ENCODE measurements around the gene EEPD1.

The EEPD1 gene

DNA sequence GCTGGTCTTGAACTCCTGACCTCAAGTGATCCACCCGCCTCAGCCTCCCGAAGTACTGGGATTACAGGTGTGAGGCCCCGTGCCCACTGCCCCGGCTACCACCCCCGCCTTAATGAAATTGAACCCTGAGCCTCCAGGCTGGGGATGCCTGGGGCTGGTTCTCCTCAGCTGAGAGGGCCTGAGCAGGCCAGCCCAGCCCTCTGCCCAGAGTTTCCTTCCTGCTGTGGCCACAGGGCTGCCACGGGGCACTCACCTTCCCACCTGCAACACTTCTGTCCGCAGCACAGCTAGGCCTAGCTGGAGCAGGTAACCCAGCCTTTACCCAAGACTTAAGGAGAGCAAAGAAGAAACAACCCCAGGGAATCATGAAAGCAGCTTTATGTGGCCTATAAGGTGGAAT is 158.5 kb downstream of the EEPD1 start:
- Histone ChIP-seq H3K4me3 (no peak overlapping the region), H3K27ac (no peak overlapping the region)
- TF ChIP-seq, protein P1, sequence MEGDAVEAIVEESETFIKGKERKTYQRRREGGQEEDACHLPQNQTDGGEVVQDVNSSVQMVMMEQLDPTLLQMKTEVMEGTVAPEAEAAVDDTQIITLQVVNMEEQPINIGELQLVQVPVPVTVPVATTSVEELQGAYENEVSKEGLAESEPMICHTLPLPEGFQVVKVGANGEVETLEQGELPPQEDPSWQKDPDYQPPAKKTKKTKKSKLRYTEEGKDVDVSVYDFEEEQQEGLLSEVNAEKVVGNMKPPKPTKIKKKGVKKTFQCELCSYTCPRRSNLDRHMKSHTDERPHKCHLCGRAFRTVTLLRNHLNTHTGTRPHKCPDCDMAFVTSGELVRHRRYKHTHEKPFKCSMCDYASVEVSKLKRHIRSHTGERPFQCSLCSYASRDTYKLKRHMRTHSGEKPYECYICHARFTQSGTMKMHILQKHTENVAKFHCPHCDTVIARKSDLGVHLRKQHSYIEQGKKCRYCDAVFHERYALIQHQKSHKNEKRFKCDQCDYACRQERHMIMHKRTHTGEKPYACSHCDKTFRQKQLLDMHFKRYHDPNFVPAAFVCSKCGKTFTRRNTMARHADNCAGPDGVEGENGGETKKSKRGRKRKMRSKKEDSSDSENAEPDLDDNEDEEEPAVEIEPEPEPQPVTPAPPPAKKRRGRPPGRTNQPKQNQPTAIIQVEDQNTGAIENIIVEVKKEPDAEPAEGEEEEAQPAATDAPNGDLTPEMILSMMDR (IDR thresholded peaks at IDR 0.05): no peak
- no peak for DNase-seq (ENCODE audit: low spot score)

DNA sequence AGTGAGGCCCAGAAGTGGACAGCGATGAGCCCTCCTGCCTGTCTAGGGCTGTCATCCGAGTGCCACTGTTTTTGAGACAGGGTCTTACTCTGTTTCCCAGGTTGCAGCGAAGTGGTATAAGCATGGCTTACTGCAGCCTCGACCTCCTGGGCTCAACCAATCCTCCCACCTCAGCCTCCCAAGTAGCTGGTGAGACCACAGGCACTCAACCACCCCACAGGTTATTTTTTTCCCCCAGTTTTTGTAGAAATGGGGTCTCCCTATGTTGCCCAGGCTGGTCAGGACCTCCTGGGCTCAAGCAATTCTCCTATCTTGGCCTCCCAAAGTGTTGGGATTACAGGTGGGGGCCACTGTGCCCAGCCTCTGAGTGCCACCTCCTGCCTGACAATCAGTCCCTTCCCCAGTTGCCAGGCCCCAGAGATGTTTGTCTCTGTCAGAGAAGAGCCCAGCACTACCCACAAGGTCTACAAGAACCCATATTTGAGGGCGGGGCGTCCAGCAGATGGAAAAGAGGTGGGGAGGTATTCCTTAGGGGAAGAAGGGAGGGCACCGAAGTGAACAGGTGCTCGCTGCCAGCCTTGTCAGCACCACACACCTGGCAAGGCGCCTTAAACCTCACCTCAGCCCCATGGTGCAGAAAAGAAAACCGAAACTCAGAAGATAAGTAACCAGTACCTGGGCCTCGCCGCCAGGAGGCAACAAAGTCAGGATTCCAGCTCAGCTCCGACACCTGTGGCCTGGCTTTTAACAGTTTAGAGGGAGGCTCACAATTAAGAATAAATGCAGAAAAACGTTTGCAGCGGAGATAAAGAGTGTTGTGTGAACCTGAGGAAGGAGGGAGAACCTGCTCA is 159.2 kb downstream of the EEPD1 start:
- Histone ChIP-seq H3K27ac (no peak overlapping the region), H3K4me3 (no peak overlapping the region)
- no peak for DNase-seq (ENCODE audit: low spot score)
- TF ChIP-seq, protein P1 (IDR thresholded peaks at IDR 0.05): no peak

- no peak overlapping the region for H3K4me3 ChIP-seq
- H3K27ac ChIP-seq: no peak overlapping the region
- no peak for DNase-seq (ENCODE audit: low spot score)
- TF ChIP-seq, protein P1 (IDR thresholded peaks at IDR 0.05): no peak
These were observed 159.9 kb downstream of the EEPD1 start for GRCh38 chr7:36312915-36313334.

DNA sequence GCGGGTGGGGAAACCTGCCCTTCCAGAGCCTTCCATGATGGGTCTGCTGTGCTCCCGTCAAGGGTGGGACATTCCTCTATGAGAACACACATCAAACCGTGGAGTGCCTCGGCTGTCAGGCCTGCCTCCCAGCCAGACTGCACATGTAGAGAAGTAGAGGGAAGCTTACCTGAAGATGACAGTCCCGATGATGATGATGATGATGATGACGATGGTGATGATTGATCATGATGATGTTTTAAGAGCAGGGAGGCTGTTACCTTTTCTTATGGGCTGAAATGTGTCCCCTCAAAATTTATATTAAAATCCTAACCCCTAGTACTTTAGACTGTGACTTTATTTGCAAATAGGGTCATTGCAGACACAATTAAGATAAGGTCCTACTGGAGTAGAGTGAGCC is 160.6 kb downstream of the EEPD1 start:
- no peak for DNase-seq (ENCODE audit: low spot score)
- Histone ChIP-seq H3K27ac (no peak overlapping the region), H3K4me3 (no peak overlapping the region)
- TF ChIP-seq, protein P1 (IDR thresholded peaks at IDR 0.05): no peak

GRCh38 chr7:36314491-36314890 is 161.4 kb downstream of the EEPD1 start:
- no peak overlapping the region for H3K4me3 ChIP-seq
- DNase-seq (ENCODE audit: low spot score): no peak
- H3K27ac ChIP-seq: no peak overlapping the region
- TF ChIP-seq, protein P1 (IDR thresholded peaks at IDR 0.05): no peak

DNA sequence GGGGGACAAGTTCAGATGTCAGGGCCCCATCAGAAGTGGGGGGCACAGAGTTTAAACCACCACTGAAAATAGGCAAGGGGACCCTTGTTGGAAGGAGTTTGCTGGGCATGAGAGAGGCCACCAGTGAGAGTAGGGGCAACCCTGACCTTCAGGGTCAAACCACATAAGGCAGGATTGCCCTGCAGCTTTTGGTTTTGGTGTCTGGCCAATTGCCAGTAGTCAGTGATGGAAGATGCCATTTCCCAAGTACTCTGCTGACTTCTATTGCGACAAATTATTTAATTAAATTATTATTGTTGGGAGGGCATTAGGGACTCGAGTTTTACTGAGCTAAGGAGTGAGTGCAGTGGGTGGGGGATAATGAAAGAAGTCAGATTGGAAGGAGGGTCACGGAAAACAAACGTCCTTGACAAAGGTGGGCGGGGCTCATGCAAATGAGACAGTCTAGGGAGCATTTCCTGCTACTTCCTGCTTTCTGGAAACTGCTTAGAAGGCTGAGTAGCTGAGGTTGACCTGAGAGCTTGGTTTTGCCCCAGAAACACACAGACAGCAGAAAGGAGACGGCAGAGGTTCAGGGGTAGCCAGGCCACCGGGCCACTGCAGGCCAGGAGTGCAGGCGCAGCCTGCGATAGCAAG is 162.4 kb downstream of the EEPD1 start:
- TF ChIP-seq, protein P1 (IDR thresholded peaks at IDR 0.05): no peak
- Histone ChIP-seq H3K27ac (no peak overlapping the region), H3K4me3 (no peak overlapping the region)
- no peak for DNase-seq (ENCODE audit: low spot score)

DNA sequence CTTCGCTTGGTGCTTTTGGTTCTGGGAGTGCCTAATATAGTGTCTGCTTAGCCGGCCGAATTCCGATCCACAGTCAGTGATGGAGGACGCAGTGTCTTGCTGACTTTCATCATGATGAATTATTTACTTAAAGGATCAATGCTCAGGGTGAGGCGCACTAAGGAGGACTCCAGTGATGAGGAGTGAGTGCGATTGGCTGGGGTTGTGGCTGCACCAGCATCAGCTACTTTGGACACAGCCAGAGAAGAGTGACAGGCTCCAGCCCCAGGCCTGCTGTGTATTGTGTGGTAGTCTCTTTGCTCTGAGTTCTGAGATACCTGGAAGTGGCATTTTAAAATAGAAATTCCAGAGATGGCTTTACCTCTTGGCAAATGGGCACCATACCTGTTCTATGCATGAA is 163.3 kb downstream of the EEPD1 start:
- DNase-seq (ENCODE audit: low spot score): no peak
- Histone ChIP-seq H3K27ac (no peak overlapping the region), H3K4me3 (no peak overlapping the region)
- TF ChIP-seq, protein P1 (IDR thresholded peaks at IDR 0.05): no peak

Data from coronary artery (tissue), 2 donors.